H1 (cell line): ENCODE measurements around the gene FAM114A2. TPM values are rescaled to one million over a fixed set of nuclear protein-coding genes. Genes with fewer than 3 reads are reported as not detected.

ENCODE experiments used
- MAFK ChIP-seq: IDR thresholded peaks from 2 replicates; pipeline ENCODE4 v1.6.1; 2012; ENCODE audit warnings: low read depth, mild to moderate bottlenecking, improper control_type of control experiment, low read length
- NANOG ChIP-seq: IDR thresholded peaks from 2 replicates; pipeline ENCODE4 v1.6.1; 2011; ENCODE audit warnings: low read length, low read depth, mild to moderate bottlenecking, inconsistent platforms; ENCODE audit not compliant: insufficient read depth, poor library complexity, severe bottlenecking
- RAD21 ChIP-seq, 2 experiments: IDR thresholded peaks in 1 of 2; conservative IDR thresholded peaks in 1 of 2; 2 replicates each; pipeline ENCODE4 v1.6.1; 2011; ENCODE audit warnings: low read depth in 2 of 2, low read length in 2 of 2, improper control_type of control experiment in 1 of 2, inconsistent platforms in 1 of 2, mild to moderate bottlenecking in 1 of 2, moderate library complexity in 1 of 2
- RFX5 ChIP-seq: IDR thresholded peaks from 2 replicates; pipeline ENCODE4 v1.6.1; 2011; ENCODE audit warnings: low read depth, low read length, improper control_type of control experiment, borderline replicate concordance
- SP1 ChIP-seq: IDR thresholded peaks from 2 replicates; pipeline ENCODE4 v1.6.1; 2011; ENCODE audit warnings: low read depth, low read length
- TAF1 ChIP-seq: IDR thresholded peaks from 2 replicates; pipeline ENCODE4 v1.6.1; 2011; ENCODE audit warnings: mild to moderate bottlenecking, low read depth, low read length
- YY1 ChIP-seq: IDR thresholded peaks from 2 replicates; pipeline ENCODE4 v1.6.1; 2011; ENCODE audit warnings: low read depth, mild to moderate bottlenecking, low read length
- polyA plus RNA-seq, 7 experiments: library from polyadenylated mRNA; depleted of rRNA in 3 of 7; stranded (reverse) in 5 of 7; unstranded in 2 of 7; fragments of >200 nt in 5 of 7; fragments of 200-250 nt in 2 of 7; gene quantifications; 1 replicate in 5 of 7; 2 replicates in 1 of 7; 4 replicates in 1 of 7; pipeline versions ENCODE4 v1.2.1 to v1.2.3, GENCODE V29; 2011 to 2013; ENCODE audit warnings: missing spikeins in 2 of 7, mixed read lengths in 2 of 7
- total RNA-seq: library from RNA; stranded (reverse); fragmentation: NEBNext Ultra II Directional; extraction: Animal tissue kit (Norgen Biotek cat#: 25700); gene quantifications from 2 replicates; pipeline ENCODE4 v1.2.1, GENCODE V29; 2021
- TF ChIP-seq, protein P1 (sequence below): fragments of 300-600 bp; sonication (generic); IDR thresholded peaks from 2 replicates; pipeline ENCODE4 v1.7.1; 2012; ENCODE audit warnings: low read length, moderate library complexity, mild to moderate bottlenecking, inconsistent platforms; ENCODE audit not compliant: insufficient replicate concordance

The FAM114A2 gene
- total and polyA plus RNA-seq, 2 of the 8 experiments (the other 6 are each of a cell fraction or from before 2014, with no cell fraction given) = 3.8 to 9.2 TPM

DNA sequence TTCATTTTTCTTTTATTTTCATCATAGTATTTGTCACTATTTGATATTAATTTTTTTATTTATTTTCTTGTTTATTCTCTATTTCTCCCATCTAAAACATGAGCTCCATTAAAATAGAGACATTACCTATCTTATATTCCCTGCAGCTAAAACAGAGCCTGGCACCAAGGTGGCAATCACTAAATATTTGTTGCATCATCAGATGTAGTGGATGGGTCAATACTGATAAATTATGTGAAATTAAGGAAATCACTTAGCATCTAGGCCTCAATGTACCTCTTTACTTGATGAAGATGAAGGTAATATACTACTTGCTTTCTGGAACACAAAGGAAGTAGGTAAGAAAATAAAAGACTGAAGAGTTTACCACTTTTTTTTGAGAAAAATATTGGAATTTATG lies 24.7 kb upstream of the FAM114A2 start (continued):
- TF ChIP-seq, protein P1, sequence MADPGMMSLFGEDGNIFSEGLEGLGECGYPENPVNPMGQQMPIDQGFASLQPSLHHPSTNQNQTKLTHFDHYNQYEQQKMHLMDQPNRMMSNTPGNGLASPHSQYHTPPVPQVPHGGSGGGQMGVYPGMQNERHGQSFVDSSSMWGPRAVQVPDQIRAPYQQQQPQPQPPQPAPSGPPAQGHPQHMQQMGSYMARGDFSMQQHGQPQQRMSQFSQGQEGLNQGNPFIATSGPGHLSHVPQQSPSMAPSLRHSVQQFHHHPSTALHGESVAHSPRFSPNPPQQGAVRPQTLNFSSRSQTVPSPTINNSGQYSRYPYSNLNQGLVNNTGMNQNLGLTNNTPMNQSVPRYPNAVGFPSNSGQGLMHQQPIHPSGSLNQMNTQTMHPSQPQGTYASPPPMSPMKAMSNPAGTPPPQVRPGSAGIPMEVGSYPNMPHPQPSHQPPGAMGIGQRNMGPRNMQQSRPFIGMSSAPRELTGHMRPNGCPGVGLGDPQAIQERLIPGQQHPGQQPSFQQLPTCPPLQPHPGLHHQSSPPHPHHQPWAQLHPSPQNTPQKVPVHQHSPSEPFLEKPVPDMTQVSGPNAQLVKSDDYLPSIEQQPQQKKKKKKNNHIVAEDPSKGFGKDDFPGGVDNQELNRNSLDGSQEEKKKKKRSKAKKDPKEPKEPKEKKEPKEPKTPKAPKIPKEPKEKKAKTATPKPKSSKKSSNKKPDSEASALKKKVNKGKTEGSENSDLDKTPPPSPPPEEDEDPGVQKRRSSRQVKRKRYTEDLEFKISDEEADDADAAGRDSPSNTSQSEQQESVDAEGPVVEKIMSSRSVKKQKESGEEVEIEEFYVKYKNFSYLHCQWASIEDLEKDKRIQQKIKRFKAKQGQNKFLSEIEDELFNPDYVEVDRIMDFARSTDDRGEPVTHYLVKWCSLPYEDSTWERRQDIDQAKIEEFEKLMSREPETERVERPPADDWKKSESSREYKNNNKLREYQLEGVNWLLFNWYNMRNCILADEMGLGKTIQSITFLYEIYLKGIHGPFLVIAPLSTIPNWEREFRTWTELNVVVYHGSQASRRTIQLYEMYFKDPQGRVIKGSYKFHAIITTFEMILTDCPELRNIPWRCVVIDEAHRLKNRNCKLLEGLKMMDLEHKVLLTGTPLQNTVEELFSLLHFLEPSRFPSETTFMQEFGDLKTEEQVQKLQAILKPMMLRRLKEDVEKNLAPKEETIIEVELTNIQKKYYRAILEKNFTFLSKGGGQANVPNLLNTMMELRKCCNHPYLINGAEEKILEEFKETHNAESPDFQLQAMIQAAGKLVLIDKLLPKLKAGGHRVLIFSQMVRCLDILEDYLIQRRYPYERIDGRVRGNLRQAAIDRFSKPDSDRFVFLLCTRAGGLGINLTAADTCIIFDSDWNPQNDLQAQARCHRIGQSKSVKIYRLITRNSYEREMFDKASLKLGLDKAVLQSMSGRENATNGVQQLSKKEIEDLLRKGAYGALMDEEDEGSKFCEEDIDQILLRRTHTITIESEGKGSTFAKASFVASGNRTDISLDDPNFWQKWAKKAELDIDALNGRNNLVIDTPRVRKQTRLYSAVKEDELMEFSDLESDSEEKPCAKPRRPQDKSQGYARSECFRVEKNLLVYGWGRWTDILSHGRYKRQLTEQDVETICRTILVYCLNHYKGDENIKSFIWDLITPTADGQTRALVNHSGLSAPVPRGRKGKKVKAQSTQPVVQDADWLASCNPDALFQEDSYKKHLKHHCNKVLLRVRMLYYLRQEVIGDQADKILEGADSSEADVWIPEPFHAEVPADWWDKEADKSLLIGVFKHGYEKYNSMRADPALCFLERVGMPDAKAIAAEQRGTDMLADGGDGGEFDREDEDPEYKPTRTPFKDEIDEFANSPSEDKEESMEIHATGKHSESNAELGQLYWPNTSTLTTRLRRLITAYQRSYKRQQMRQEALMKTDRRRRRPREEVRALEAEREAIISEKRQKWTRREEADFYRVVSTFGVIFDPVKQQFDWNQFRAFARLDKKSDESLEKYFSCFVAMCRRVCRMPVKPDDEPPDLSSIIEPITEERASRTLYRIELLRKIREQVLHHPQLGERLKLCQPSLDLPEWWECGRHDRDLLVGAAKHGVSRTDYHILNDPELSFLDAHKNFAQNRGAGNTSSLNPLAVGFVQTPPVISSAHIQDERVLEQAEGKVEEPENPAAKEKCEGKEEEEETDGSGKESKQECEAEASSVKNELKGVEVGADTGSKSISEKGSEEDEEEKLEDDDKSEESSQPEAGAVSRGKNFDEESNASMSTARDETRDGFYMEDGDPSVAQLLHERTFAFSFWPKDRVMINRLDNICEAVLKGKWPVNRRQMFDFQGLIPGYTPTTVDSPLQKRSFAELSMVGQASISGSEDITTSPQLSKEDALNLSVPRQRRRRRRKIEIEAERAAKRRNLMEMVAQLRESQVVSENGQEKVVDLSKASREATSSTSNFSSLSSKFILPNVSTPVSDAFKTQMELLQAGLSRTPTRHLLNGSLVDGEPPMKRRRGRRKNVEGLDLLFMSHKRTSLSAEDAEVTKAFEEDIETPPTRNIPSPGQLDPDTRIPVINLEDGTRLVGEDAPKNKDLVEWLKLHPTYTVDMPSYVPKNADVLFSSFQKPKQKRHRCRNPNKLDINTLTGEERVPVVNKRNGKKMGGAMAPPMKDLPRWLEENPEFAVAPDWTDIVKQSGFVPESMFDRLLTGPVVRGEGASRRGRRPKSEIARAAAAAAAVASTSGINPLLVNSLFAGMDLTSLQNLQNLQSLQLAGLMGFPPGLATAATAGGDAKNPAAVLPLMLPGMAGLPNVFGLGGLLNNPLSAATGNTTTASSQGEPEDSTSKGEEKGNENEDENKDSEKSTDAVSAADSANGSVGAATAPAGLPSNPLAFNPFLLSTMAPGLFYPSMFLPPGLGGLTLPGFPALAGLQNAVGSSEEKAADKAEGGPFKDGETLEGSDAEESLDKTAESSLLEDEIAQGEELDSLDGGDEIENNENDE = no peak
- TF ChIP-seq TAF1 (no peak), RAD21 (IDR thresholded peaks at IDR 0.05 in 1 of 2, conservative IDR thresholded peaks at IDR 0.05 in 1 of 2; ENCODE audit: low read depth in 2 of 2, low read length in 2 of 2) (no peak), YY1 (no peak), NANOG (no peak), MAFK (no peak), SP1 (no peak), RFX5 (no peak)
